A549 (cell line): Measurements from ENCODE around the gene VN1R5. TPM values are rescaled to one million over a fixed set of nuclear protein-coding genes. Genes with fewer than 3 reads are reported as not detected.

ENCODE experiments used
- ATAC-seq, 2 experiments: fragments of 200-7000 bp in 1 of 2; fragments of >200 bp in 1 of 2; cut with Nextera tagmentation in 1 of 2; cut with Tn5 transposase in 1 of 2; 3 replicates each; pipeline versions ENCODE4 v1.8.0 to v1.9.1; 2018 to 2020; ENCODE audit warnings: mild to moderate bottlenecking in 1 of 2, moderate library complexity in 1 of 2
- CTCF ChIA-PET: fragments of 300-600 bp; sonication (Branson Sonifier 250); formaldehyde crosslinking; extraction: SDS; loops from one replicate; lab custom pipeline; 2021; ENCODE audit warnings: antibody characterized with exemption, inconsistent platforms; lab: Yijun Ruan, JAX
- POLR2A ChIA-PET: fragments of 350-600 bp; formaldehyde crosslinking; extraction: SDS; loops from one replicate; lab custom pipeline; 2021; ENCODE audit warnings: antibody characterized with exemption, inconsistent platforms; lab: Yijun Ruan, JAX
- DNase-seq, 2 experiments: peaks; one replicate each; pipeline versions ENCODE4 v3.0.0 to v3.0.0-alpha.2; 2011 to 2016; ENCODE audit warnings: low read depth in 1 of 2, low spot score in 1 of 2
- FAIRE-seq: peaks from 2 replicates; lab custom pipeline; 2011; peaks lifted over from hg19 to GRCh38; lab: Jason Lieb, UNC
- H3K27ac ChIP-seq, 2 experiments: fragments of >200 bp; sonication (Bioruptor Twin); formaldehyde crosslinking; 3 replicates each; pipeline ENCODE4 v1.5.1; 2016 to 2017
- H3K4me1 ChIP-seq: fragments of >200 bp; sonication (Bioruptor Twin); formaldehyde crosslinking; 3 replicates; pipeline ENCODE4 v1.6.1; 2016
- H3K4me2 ChIP-seq: fragments of >200 bp; sonication (Bioruptor Twin); formaldehyde crosslinking; 3 replicates; pipeline ENCODE4 v1.6.1; 2016
- H3K4me3 ChIP-seq: fragments of >200 bp; sonication (Bioruptor Twin); formaldehyde crosslinking; 3 replicates; pipeline ENCODE4 v1.5.1; 2016
- H3K9me3 ChIP-seq: fragments of >200 bp; sonication (Bioruptor Twin); formaldehyde crosslinking; 3 replicates; pipeline ENCODE4 v1.6.1; 2016
- CBX8 ChIP-seq: fragments of 200-600 bp; sonication (generic); IDR thresholded peaks from 2 replicates; pipeline ENCODE4 v1.6.1; 2016
- CHD2 ChIP-seq: fragments of 150-350 bp; IDR thresholded peaks from 2 replicates; pipeline ENCODE4 v1.6.1; 2014; ENCODE audit warnings: low read length; ENCODE audit not compliant: partially characterized antibody
- EHF ChIP-seq: fragments of 250-450 bp; sonication (Bioruptor Pico); IDR thresholded peaks from 2 replicates; pipeline ENCODE4 v1.5.0; 2020; ENCODE audit warnings: mild to moderate bottlenecking
- EP300 ChIP-seq, 2 experiments: fragments of >200 bp; sonication (Bioruptor Twin); formaldehyde crosslinking; IDR thresholded peaks; 2 replicates in 1 of 2; 3 replicates in 1 of 2; pipeline ENCODE4 v1.6.1; 2016 to 2017
- ESRRA ChIP-seq: fragments of 150-350 bp; IDR thresholded peaks from 2 replicates; pipeline ENCODE4 v1.6.1; 2014; ENCODE audit warnings: mild to moderate bottlenecking, low read length, borderline replicate concordance
- FOXS1 ChIP-seq: fragments of 250-450 bp; sonication (Bioruptor Pico); IDR thresholded peaks from 2 replicates; pipeline ENCODE4 v1.5.0; 2020; ENCODE audit warnings: mild to moderate bottlenecking, moderate library complexity
- GATA3 ChIP-seq: IDR thresholded peaks from 2 replicates; pipeline ENCODE4 v1.6.1; 2012; ENCODE audit warnings: borderline replicate concordance
- HDAC2 ChIP-seq: fragments of 200-600 bp; sonication (generic); IDR thresholded peaks from 2 replicates; pipeline ENCODE4 v1.6.1; 2016
- HES2 ChIP-seq: fragments of >200 bp; sonication (Bioruptor Twin); formaldehyde crosslinking; IDR thresholded peaks from 2 replicates; pipeline ENCODE4 v1.6.1; 2016
- HEYL ChIP-seq: fragments of 250-450 bp; sonication (Bioruptor Pico); IDR thresholded peaks from 2 replicates; pipeline ENCODE4 v1.8.0; 2021; ENCODE audit warnings: mild to moderate bottlenecking, moderate library complexity
- JUN ChIP-seq, 2 experiments: fragments of >200 bp; sonication (Bioruptor Twin); formaldehyde crosslinking; IDR thresholded peaks; 2 replicates in 1 of 2; 3 replicates in 1 of 2; pipeline ENCODE4 v1.6.1; 2016 to 2017
- MAFK ChIP-seq: fragments of 450-650 bp; IDR thresholded peaks from 2 replicates; pipeline ENCODE4 v1.6.1; 2014; ENCODE audit not compliant: partially characterized antibody
- NFE2L2 ChIP-seq: fragments of 150-350 bp; conservative IDR thresholded peaks from 2 replicates; pipeline ENCODE4 v1.6.1; 2014; ENCODE audit warnings: low read length
- PHF8 ChIP-seq: fragments of 200-600 bp; sonication (generic); IDR thresholded peaks from 2 replicates; pipeline ENCODE4 v1.6.1; 2016; ENCODE audit warnings: low read depth, mild to moderate bottlenecking, antibody characterized with exemption, moderate library complexity, borderline replicate concordance
- RCOR1 ChIP-seq: fragments of 150-350 bp; IDR thresholded peaks from 2 replicates; pipeline ENCODE4 v1.6.1; 2014; ENCODE audit warnings: antibody characterized with exemption, low read length, low read depth
- REST ChIP-seq: fragments of 200-600 bp; sonication (generic); IDR thresholded peaks from 2 replicates; pipeline ENCODE4 v1.6.1; 2016; ENCODE audit warnings: antibody characterized with exemption, mild to moderate bottlenecking, moderate library complexity
- RFX5 ChIP-seq: fragments of 450-650 bp; IDR thresholded peaks from 2 replicates; pipeline ENCODE4 v1.7.1; 2014; ENCODE audit warnings: antibody characterized with exemption, mild to moderate bottlenecking, moderate library complexity
- TFCP2L1 ChIP-seq: fragments of 250-450 bp; sonication (Bioruptor Pico); IDR thresholded peaks from 2 replicates; pipeline ENCODE4 v1.5.0; 2021; ENCODE audit warnings: mild to moderate bottlenecking
- TP53 ChIP-seq: fragments of 250-450 bp; sonication (Bioruptor Pico); IDR thresholded peaks from 2 replicates; pipeline ENCODE4 v1.5.0; 2021; ENCODE audit warnings: mild to moderate bottlenecking, moderate library complexity
- USF2 ChIP-seq: fragments of 450-650 bp; IDR thresholded peaks from 2 replicates; pipeline ENCODE4 v1.6.1; 2014; ENCODE audit warnings: antibody characterized with exemption
- ZC3H11A ChIP-seq: fragments of 450-650 bp; IDR thresholded peaks from 2 replicates; pipeline ENCODE4 v1.6.1; 2014; ENCODE audit warnings: antibody characterized with exemption, mild to moderate bottlenecking
- WGBS: methylation state at CpG from one replicate; pipeline ENCODE4 v1.1.6; 2017; ENCODE audit errors: missing lambda C conversion rate; 5-methylcytosine and 5-hydroxymethylcytosine counted together
- polyA plus RNA-seq, 4 experiments: library from polyadenylated mRNA; depleted of rRNA in 3 of 4; stranded (reverse); fragments of >200 nt; fragmentation: RNase III in 1 of 4; extraction: RNeasy Plus Mini Kit Qiagen cat#74134 plus additional on column Dnase treatment in 1 of 4; gene quantifications; 2 replicates in 3 of 4; 3 replicates in 1 of 4; pipeline ENCODE4 v1.2.3, GENCODE V29; 2011 to 2017
- TF ChIP-seq, protein P1 (sequence below): fragments of >200 bp; sonication (Bioruptor Twin); formaldehyde crosslinking; IDR thresholded peaks from 3 replicates; pipeline ENCODE4 v1.5.1; 2016
- TF ChIP-seq, protein P2 (sequence below): fragments of 150-350 bp; IDR thresholded peaks from 2 replicates; pipeline ENCODE4 v1.6.1; 2014; ENCODE audit warnings: low read depth, mild to moderate bottlenecking, low read length
- TF ChIP-seq, protein P3 (sequence below): IDR thresholded peaks from 2 replicates; pipeline ENCODE4 v1.6.1; 2012; ENCODE audit warnings: low read depth, borderline replicate concordance

The VN1R5 gene
- polyA plus RNA-seq, 2 of the 4 experiments (the other 2 are of a cell fraction) = not detected

DNA sequence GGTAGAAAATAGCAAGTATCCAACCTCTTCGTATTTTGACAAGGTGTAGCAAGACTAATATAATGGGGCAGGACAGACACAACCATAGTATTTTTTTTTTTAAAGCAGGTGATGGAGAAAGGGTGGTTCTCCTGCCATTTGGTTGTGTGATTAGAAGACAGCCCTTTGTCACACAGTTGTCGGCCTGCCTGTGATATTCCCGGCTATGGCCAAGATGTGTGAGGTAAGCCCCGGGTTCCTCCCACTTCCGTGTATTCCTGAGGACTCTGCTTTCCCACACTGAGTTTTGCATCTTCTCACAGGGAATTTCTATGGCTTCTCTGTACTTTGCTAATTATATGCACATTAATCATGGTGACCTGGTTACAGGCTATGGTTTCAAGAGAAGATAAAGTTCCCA, 39.9 kb downstream of the VN1R5 start:
- FAIRE-seq = no peak
- Histone ChIP-seq H3K27ac (no peak overlapping the region), H3K4me2 (no peak overlapping the region), H3K4me3 (no peak overlapping the region), H3K4me1 (no peaks in the 10 kb centered on the region), H3K9me3 (peaks cover 4% of the 10 kb centered on the region; the same call in 1 of the 3 replicates)
- WGBS = 85% methylated on average over 5 of the region's 5 CpGs
- DNase-seq = no peak
- TF ChIP-seq CBX8 (no peak), FOXS1 (CRISPR knock-in tag) (no peak), ESRRA (no peak), EP300 (IDR thresholded peaks at IDR 0.05) (no peak), EHF (CRISPR knock-in tag) (no peak), NFE2L2 (no peak), ZC3H11A (no peak), PHF8 (no peak), JUN (IDR thresholded peaks at IDR 0.05) (no peak)
- TF ChIP-seq, protein P1, sequence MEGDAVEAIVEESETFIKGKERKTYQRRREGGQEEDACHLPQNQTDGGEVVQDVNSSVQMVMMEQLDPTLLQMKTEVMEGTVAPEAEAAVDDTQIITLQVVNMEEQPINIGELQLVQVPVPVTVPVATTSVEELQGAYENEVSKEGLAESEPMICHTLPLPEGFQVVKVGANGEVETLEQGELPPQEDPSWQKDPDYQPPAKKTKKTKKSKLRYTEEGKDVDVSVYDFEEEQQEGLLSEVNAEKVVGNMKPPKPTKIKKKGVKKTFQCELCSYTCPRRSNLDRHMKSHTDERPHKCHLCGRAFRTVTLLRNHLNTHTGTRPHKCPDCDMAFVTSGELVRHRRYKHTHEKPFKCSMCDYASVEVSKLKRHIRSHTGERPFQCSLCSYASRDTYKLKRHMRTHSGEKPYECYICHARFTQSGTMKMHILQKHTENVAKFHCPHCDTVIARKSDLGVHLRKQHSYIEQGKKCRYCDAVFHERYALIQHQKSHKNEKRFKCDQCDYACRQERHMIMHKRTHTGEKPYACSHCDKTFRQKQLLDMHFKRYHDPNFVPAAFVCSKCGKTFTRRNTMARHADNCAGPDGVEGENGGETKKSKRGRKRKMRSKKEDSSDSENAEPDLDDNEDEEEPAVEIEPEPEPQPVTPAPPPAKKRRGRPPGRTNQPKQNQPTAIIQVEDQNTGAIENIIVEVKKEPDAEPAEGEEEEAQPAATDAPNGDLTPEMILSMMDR = no peak
- ATAC-seq = peak in 1 of 2 experiments; percentile 10; a peak in 1 of 6 replicates
- ChIA-PET CTCF (no interaction called here), POLR2A (no interaction called here)

DNA sequence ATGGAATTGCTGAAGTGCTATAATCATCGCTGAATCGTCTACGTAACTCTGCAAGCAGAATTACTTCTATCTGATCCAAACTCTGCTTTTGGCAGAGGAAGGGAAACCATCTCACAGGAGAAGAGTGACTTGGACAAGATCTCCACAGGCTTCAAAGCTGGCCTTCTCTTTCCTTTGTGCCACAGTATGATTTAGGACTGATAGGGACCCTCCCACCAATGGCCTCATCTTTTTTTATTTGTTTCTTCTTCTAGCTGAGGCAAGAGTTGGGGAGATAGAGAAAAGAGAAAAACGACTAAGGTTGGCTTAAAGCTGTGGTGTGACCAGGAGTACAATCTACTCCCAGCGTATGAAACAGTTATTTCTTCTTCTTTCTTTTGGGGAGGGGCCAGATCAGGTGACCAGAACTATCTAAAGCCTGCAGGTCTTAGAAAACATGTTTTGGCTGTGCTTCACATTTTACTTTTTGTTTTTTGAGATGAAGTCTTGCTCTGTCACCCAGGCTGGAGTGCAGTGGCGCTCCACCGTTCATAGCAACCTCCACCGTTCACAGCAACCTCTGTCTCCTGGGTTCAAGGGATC, 40.8 kb downstream of the VN1R5 start:
- Histone ChIP-seq H3K9me3 (peaks cover 10% of the 10 kb centered on the region; the same call in 1 of the 3 replicates), H3K27ac (no peak overlapping the region), H3K4me2 (no peak overlapping the region), H3K4me3 (no peak overlapping the region), H3K4me1 (no peaks in the 10 kb centered on the region)
- 89% methylated on average over 8 of the region's 8 CpGs for WGBS
- TF ChIP-seq HEYL (CRISPR knock-in tag) (no peak), PHF8 (no peak), HDAC2 (no peak), CHD2 (no peak), RCOR1 (no peak), USF2 (no peak), REST (no peak), RFX5 (no peak), MAFK (no peak), JUN (IDR thresholded peaks at IDR 0.05) (no peak), TP53 (CRISPR knock-in tag) (no peak), TFCP2L1 (CRISPR knock-in tag) (no peak), HES2 (no peak), GATA3 (no peak), EP300 (IDR thresholded peaks at IDR 0.05) (no peak), CBX8 (no peak)
- TF ChIP-seq, protein P2, sequence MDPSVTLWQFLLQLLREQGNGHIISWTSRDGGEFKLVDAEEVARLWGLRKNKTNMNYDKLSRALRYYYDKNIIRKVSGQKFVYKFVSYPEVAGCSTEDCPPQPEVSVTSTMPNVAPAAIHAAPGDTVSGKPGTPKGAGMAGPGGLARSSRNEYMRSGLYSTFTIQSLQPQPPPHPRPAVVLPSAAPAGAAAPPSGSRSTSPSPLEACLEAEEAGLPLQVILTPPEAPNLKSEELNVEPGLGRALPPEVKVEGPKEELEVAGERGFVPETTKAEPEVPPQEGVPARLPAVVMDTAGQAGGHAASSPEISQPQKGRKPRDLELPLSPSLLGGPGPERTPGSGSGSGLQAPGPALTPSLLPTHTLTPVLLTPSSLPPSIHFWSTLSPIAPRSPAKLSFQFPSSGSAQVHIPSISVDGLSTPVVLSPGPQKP = no peak
- TF ChIP-seq, protein P3, sequence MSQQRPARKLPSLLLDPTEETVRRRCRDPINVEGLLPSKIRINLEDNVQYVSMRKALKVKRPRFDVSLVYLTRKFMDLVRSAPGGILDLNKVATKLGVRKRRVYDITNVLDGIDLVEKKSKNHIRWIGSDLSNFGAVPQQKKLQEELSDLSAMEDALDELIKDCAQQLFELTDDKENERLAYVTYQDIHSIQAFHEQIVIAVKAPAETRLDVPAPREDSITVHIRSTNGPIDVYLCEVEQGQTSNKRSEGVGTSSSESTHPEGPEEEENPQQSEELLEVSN = no peak
- ChIA-PET CTCF (no interaction called here), POLR2A (no interaction called here)
- no peak for DNase-seq
- no peak for ATAC-seq
- FAIRE-seq = no peak
